OCI-LY7 (cell line): Measurements from ENCODE around the gene ROCK2. TPM values are rescaled to one million over a fixed set of nuclear protein-coding genes. Genes with fewer than 3 reads are reported as not detected.

Experiments
- BruUV-seq: library from RNA; stranded (reverse); fragments of 400-500 nt; replicated peaks from 2 replicates; lab custom pipeline; 2021; lab: Mats Ljungman, UMichigan
- CTCF ChIA-PET: fragments of 300-600 bp; sonication (Branson Sonifier 250); formaldehyde crosslinking; loops from one replicate; lab custom pipeline; 2022; ENCODE audit warnings: antibody characterized with exemption; ENCODE audit not compliant: unreplicated experiment; lab: Charles Lee
- POLR2A ChIA-PET: fragments of 300-600 bp; sonication (Branson Sonifier 250); formaldehyde crosslinking; loops from one replicate; lab custom pipeline; 2022; ENCODE audit warnings: antibody characterized with exemption; lab: Charles Lee
- DNase-seq: peaks from one replicate; pipeline ENCODE4 v3.0.0-alpha.2; 2015; ENCODE audit warnings: low spot score
- H2AFZ ChIP-seq: fragments of 200-600 bp; sonication (generic), shearing (Covaris generic); 2 replicates; pipeline ENCODE4 v1.6.1; 2014; ENCODE audit warnings: mild to moderate bottlenecking, antibody characterized with exemption, low read length, moderate library complexity
- H3K27ac ChIP-seq: fragments of 200-600 bp; sonication (generic); 2 replicates; pipeline ENCODE4 v1.5.1; 2014; ENCODE audit warnings: mixed run types, low read depth, mild to moderate bottlenecking, moderate library complexity, low read length, inconsistent platforms; ENCODE audit not compliant: poor library complexity, severe bottlenecking
- H3K36me3 ChIP-seq: fragments of 200-600 bp; sonication (generic); 2 replicates; pipeline ENCODE4 v1.6.1; 2014; ENCODE audit warnings: mild to moderate bottlenecking, antibody characterized with exemption, low read length, moderate library complexity, mixed read lengths; ENCODE audit not compliant: insufficient read depth
- H3K4me1 ChIP-seq: fragments of 200-600 bp; sonication (generic); 2 replicates; pipeline ENCODE4 v1.5.1; 2014; ENCODE audit warnings: mild to moderate bottlenecking, low read length; ENCODE audit not compliant: insufficient read depth, poor library complexity, severe bottlenecking
- H3K4me2 ChIP-seq: fragments of 200-600 bp; sonication (generic); 2 replicates; pipeline ENCODE4 v1.6.1; 2014; ENCODE audit warnings: mild to moderate bottlenecking, low read length
- H3K4me3 ChIP-seq: fragments of 200-600 bp; sonication (generic); 2 replicates; pipeline ENCODE4 v1.5.1; 2014; ENCODE audit warnings: mild to moderate bottlenecking, low read depth, low read length; ENCODE audit not compliant: poor library complexity, severe bottlenecking
- H3K79me2 ChIP-seq: fragments of 200-600 bp; sonication (generic); 2 replicates; pipeline ENCODE4 v1.6.1; 2016; ENCODE audit warnings: low read depth, mild to moderate bottlenecking, low read length, moderate library complexity, mixed read lengths; ENCODE audit not compliant: insufficient read depth
- H3K9me2 ChIP-seq: fragments of 200-600 bp; sonication (generic); 2 replicates; pipeline ENCODE4 v1.6.1; 2016; ENCODE audit warnings: mild to moderate bottlenecking, low read length, mixed read lengths; ENCODE audit not compliant: insufficient read depth
- H3K9me3 ChIP-seq: fragments of 200-600 bp; sonication (generic); 2 replicates; pipeline ENCODE4 v1.6.1; 2014; ENCODE audit warnings: mild to moderate bottlenecking, mixed run types, low read length, mixed read lengths
- H4K20me1 ChIP-seq: fragments of 200-600 bp; sonication (generic); 2 replicates; pipeline ENCODE4 v1.6.1; 2014; ENCODE audit warnings: mild to moderate bottlenecking, antibody characterized with exemption, low read length, moderate library complexity, mixed read lengths; ENCODE audit not compliant: insufficient read depth
- EZH2phosphoT487 ChIP-seq: fragments of 200-600 bp; sonication (generic); IDR thresholded peaks from 2 replicates; pipeline ENCODE4 v1.6.1; 2018; ENCODE audit warnings: low read depth, borderline replicate concordance, mild to moderate bottlenecking, mixed run types, antibody characterized with exemption, low read length, moderate library complexity, mixed read lengths
- intact Hi-C: fragments of 100-400 bp; cut with micrococcal nuclease; formaldehyde crosslinking; loops from one replicate; pipeline ENCODE4 v1.10.0; 2022; ENCODE audit not compliant: unreplicated experiment
- total RNA-seq, 2 experiments: library from RNA; depleted of rRNA in 1 of 2; stranded (reverse); fragments of >200 nt in 1 of 2; shearing (Covaris generic) in 1 of 2; gene quantifications; 2 replicates each; pipeline ENCODE4 v1.2.3, GENCODE V29; 2014 to 2022
- TF ChIP-seq, protein P1 (sequence below): fragments of 200-600 bp; sonication (generic); conservative IDR thresholded peaks from 2 replicates; pipeline ENCODE4 v1.5.1; 2014; ENCODE audit warnings: mild to moderate bottlenecking, antibody characterized with exemption, low read length, moderate library complexity, mixed read lengths

Gene ROCK2
- total RNA-seq, 2 experiments from 2014 or later: 12.4 to 21.0 TPM

- intact Hi-C loops: no loop called here
- Histone ChIP-seq H3K9me2 (no peaks in the 10 kb centered on the region), H3K9me3 (no peaks in the 10 kb centered on the region), H3K36me3 (no peaks in the 10 kb centered on the region), H3K4me3 (no peak overlapping the region), H3K4me2 (no peak overlapping the region), H3K4me1 (peaks cover 13% of the 10 kb centered on the region), H3K27ac (no peak overlapping the region), H2AFZ (no peak overlapping the region), H3K79me2 (no peaks in the 10 kb centered on the region), H4K20me1 (no peaks in the 10 kb centered on the region)
- BruUV-seq: no TSS peak
- ChIA-PET CTCF (no interaction called here), POLR2A (interaction anchor here (0.6 to 2.6 kb wide), 4 partner anchors 9 to 714 kb away, joined by 3 to 11 read pairs (median 4); no protein-coding TSS in a partner anchor)
- DNase-seq: no peak
- TF ChIP-seq, protein P1, sequence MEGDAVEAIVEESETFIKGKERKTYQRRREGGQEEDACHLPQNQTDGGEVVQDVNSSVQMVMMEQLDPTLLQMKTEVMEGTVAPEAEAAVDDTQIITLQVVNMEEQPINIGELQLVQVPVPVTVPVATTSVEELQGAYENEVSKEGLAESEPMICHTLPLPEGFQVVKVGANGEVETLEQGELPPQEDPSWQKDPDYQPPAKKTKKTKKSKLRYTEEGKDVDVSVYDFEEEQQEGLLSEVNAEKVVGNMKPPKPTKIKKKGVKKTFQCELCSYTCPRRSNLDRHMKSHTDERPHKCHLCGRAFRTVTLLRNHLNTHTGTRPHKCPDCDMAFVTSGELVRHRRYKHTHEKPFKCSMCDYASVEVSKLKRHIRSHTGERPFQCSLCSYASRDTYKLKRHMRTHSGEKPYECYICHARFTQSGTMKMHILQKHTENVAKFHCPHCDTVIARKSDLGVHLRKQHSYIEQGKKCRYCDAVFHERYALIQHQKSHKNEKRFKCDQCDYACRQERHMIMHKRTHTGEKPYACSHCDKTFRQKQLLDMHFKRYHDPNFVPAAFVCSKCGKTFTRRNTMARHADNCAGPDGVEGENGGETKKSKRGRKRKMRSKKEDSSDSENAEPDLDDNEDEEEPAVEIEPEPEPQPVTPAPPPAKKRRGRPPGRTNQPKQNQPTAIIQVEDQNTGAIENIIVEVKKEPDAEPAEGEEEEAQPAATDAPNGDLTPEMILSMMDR: no peak
- no peak for TF ChIP-seq EZH2phosphoT487
Measured at GRCh38 chr2:11368059-11368572, 23.7 kb upstream of the ROCK2 start.

DNA sequence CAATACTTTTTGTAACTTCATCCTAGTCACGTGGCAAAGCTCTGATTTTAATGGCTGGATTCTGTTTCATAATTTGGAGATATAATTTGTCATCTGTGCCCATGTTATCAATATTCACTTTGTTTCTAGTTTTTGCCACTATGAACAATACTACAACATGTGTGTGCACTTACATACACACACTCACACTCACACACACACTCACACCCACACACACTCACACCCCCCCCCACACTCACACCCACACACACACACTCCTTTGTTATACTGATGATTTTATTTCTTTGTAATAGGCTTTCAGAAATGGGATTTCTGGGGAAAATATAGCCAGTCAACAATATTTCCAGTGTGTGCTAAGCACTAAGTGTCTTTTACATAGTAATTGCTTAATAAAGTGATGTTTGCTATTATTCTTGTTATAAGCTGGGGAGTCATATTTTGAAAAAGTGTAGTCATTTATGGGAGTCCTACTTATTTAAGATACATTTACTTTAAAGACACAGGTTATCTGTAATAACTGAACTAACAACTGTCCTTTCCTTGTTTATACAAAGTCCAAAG lies 22.8 kb upstream of the ROCK2 start:
- no TSS peak for BruUV-seq
- DNase-seq: no peak
- H3K4me3 ChIP-seq: no peak overlapping the region
- intact Hi-C loops: no loop called here
- no peaks in the 10 kb centered on the region for H3K9me2 ChIP-seq
- no peaks in the 10 kb centered on the region for H3K79me2 ChIP-seq
- H2AFZ ChIP-seq: no peak overlapping the region
- H3K9me3 ChIP-seq: no peaks in the 10 kb centered on the region
- ChIA-PET CTCF (no interaction called here), POLR2A (interaction anchor here (0.5 to 2.6 kb wide), 6 partner anchors 10 to 251 kb away, joined by 3 to 11 read pairs (median 4); no protein-coding TSS in a partner anchor)
- no peaks in the 10 kb centered on the region for H4K20me1 ChIP-seq
- TF ChIP-seq, protein P1: no peak
- no peaks in the 10 kb centered on the region for H3K36me3 ChIP-seq
- no peak overlapping the region for H3K27ac ChIP-seq
- no peak overlapping the region for H3K4me2 ChIP-seq
- H3K4me1 ChIP-seq: peaks cover 11% of the 10 kb centered on the region

- no TSS peak for BruUV-seq
Measured at GRCh38 chr2:11366326-11366741, 21.9 kb upstream of the ROCK2 start.

More at GRCh38 chr2:11366326-11366741, 21.9 kb upstream of the ROCK2 start:
- ChIA-PET CTCF (no interaction called here), POLR2A (interaction anchor here (0.7 to 2.6 kb wide), 4 partner anchors 11 to 1400 kb away, joined by 3 to 11 read pairs (median 4); no protein-coding TSS in a partner anchor)
- Histone ChIP-seq H3K4me2 (no peak overlapping the region), H3K4me3 (no peak overlapping the region), H3K36me3 (no peaks in the 10 kb centered on the region), H3K9me2 (no peaks in the 10 kb centered on the region), H3K4me1 (peaks cover 11% of the 10 kb centered on the region), H4K20me1 (no peaks in the 10 kb centered on the region), H3K9me3 (no peaks in the 10 kb centered on the region), H3K27ac (no peak overlapping the region), H2AFZ (no peak overlapping the region), H3K79me2 (no peaks in the 10 kb centered on the region)
- DNase-seq: no peak
- TF ChIP-seq EZH2phosphoT487: no peak
- TF ChIP-seq, protein P1: no peak
- intact Hi-C loops: no loop called here
